SIG-M5 treated with dmso at 0.1 percent for 504 hours (cell line): ENCODE measurements around the gene PPP2R5B.

Experiments used
- DNase-seq: peaks from one replicate; lab custom pipeline; 2025; ENCODE audit not compliant: unreplicated experiment; lab: John Stamatoyannopoulos, UW

Gene PPP2R5B

DNA sequence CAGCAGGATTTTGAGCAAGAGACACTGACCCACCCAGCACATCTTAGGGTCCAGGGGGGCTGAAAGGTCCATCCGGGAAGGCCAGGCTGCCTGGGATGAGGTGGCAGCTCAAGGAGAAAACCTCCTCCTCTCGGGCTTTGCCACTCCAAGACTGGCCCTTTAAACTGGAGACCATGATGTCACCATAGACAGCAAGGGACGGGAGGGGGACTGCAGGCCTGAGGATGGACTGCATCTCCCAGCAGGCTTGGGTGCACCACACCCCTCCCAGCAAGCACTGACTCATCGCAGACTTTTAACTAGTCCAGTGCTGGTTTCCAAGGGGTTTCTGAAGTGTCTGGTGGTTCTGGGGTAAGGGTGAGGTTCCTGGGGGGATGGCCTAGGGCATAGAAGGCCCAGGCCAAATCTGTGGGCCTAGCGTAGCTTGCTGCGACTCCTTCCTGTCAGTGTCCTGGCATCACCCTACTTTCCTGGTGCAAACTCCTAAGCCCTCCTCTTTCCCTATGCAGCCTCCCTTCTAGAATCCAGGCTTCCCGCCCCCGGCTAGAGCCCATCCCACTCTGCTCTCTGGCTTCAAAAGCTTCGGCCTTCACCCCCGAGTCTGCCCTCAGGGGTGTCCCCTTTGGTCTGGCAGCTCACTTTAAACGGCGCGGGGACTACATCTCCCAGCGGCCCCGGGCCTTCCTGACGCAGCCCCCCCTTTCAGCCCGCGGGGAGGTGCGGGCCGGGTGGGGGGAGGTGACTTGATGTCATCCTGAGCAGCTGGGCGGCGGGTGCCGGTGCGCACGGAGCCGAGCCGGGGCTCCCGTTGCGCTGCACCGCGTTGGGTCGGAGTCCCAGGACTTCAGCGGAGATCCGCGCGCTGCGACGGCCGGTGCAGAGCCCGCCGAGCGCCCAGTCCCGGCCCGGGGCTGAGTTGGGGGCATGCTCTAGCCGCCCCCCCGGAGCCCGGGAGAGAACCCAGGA is at the start of gene PPP2R5B:
Gene PPP2R5B (plus strand): TSS at position 746 of the 966 bp plus-strand sequence. CDS start 1,046 bp downstream, outside the sequence.
- DNase-seq = peak; percentile 93

DNA sequence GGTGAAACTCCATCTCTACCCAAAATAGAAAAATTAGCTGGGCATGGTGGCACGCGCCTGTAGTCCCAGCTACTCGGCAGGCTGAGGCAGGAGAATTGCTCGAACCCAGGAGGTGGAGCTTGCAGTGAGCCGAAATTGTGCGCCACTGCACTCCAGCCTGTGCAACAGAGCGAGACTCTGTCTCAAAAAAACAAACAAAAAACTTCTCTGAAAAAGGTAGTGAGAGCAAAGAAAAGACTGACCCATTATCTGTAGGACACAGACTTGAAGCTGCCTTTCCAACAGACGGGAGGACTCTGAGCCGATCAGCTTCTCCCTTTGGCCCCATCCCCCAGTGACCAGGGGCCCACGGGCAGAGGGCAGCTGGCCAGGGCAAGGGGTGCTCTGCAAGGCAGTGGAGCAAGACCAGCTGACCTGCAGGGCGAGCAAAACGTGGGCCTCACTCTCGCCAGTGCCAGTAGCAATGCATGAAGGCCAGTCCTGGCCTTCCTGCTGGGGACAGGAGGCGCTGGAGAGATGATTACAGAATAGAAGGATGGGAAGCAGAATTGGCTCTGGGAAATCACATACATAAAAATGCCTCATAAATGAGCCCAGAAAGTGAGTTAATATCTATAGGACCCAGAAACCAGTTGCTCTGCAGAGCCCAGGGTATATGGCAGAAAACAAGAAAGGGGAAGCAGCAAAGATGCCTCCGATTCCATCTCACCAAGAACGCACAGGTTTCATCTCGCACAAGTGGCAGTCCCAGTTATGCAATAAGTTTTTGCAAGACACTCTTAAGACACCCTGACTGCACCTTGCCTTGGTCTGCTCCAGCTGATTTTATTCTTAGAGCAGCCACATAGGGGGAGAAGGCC is 48.9 kb upstream of the PPP2R5B start:
- peak; percentile 97 for DNase-seq

GRCh38 chr11:64876229-64876750 is 48.2 kb upstream of the PPP2R5B start:
- DNase-seq = no peak

DNA sequence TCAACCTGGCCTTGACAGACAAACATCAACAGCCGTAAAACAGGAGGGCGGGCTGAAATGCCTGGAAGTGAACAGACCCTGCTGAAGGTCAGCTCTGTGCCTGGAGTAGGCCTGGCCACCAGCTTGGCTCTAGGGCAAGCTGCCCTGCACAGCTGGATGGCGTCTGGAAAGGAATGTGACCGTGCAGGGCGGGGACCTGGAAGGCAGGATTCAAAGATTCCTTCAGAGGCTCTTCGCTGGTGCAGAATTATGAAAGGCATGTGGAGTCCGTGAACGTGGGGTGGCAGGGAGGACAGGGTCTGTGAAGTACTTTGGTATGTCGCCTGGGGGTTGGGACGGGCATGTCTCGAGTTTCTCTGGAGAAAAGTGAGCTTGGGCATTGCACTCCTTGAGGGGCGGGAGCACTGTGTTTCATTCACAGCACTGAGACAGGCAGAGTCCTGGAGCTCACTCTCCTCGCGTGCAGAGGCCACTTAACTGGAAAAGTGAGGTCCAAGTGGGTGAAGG is 47.6 kb upstream of the PPP2R5B start:
- DNase-seq = peak; percentile 51

- DNase-seq = no peak
Measured at GRCh38 chr11:64877390-64878222, 46.9 kb upstream of the PPP2R5B start.

DNA sequence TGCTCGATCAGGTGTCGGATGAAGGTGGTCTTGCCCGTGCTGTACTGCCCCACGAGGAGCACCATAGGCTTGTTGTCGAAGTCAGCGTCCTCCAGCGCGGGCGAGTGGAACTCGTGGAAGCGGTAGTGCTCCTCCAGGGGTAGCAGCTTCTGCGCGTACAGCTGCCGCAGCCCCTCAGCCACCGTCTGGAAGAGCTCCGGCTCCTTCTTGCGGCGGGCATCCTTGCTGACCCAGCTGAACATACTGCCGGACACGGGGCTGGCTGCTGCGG is 46.3 kb upstream of the PPP2R5B start:
- DNase-seq = peak; percentile 45

DNA sequence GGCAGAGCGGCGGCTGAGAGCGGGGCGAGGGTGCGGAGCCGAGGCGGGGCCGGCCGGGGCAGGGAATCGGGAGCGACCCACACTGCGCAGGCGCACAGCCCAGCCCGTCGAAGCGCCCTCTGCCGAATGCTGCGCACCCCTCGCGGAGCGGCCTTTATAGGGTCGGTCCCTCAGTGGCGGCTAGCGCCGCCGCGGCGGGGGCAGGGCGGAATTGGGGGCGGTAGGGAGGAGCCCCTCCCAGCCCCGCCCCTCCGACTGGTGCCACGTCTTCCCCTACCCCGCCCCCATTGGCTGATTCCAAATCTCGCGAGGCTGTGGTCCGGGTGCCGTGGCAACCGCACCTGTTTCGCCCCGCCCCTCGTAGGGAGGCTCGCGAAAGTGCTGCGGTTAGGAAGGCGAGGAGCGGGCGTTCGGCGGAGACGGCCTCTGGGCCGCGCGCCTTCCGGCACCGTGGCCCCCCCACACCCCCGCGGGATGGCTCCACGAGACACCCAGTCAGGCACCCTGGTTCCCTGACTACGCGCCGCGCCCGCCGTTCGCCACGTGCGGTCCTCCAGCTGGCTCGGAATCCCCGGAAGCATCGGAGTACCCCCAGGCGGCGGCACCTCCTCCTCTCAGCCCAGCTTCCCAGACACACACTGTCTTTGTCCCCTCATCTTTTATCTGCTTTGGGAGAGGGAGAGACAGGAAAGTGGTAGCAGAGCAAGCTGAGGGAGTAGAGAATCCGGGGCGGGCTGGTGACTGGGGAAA is 45.8 kb upstream of the PPP2R5B start, which contains the start of gene EHD1:
Gene EHD1 (minus strand): TSS at position 128 of the 750 bp plus-strand sequence. CDS start 157 bp downstream, outside the sequence.
- peak; percentile 95 for DNase-seq

DNA sequence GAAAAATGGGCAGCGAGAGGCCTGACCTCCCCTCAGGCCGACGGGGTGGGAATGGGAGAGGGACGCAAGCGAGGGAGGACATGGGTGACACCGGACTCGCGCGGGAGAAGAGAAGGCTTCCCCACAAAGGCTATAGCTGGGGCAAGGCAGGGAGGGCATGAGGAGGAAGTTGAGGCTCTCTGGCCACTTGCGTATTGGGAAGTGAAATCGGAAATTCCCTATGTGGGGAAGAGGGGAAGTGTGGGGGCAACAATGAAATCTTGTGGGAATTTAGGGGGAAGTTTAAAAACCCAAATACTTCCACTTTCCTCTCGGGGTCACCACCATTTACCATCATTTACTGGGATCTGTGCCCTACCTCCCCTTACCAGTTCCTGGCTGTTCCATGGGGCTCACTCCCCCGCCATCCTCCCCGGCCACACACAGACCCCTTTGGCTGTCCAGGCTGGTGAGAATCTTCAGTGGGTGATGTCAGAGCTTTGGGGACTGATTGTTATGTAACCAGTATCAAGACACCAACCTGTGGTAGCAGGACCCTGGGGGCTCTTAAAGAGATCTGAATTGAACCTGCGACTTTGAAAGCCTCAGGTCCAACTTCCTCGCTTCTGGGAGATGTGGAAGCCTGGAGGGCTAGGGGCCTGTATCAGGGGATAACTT is 45.1 kb upstream of the PPP2R5B start:
- peak; percentile 51 for DNase-seq

- DNase-seq = no peak
Measured at GRCh38 chr11:64880240-64881001, 44.1 kb upstream of the PPP2R5B start.

DNA sequence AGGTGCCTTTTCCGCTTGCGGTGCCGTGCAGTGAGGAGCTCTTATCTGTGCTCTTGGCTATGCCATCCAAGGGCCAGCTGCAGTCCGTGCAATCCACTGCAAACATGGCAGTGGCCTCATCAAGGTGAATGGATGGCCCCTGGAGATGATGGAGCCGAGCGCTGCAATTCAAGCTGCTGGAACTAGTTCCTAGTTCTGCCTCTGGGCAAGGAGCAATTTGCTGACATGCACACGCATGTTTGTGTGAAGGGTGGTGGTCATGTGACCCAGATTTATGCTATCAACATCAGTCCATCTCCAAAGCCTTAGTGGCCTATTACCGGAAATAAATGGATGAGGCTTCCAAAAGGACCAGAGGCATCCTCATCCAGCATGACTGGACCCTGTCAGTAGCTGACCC is 43.0 kb upstream of the PPP2R5B start:
- DNase-seq = no peak

- no peak for DNase-seq
Measured at GRCh38 chr11:64882243-64882642, 42.2 kb upstream of the PPP2R5B start.

DNA sequence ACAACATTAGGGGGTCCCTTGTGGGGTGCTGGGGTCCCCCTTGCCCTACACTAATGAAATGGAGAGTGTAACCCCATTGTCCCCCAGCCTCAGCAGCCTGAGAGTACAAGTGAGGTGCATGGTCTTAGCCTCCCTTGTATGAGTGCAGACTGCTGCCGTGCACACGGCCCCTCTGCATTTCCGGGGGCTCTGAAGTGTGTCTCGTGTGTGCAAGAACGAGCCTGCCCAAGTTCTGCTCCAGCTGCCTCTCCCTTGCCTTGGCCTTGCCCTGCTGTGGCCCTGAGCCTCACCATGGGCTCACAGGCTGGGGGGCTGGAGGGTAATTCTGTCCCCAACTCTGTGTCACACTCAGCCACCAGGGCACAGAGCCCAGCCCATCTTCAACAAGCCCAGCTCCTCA is 40.9 kb upstream of the PPP2R5B start:
- no peak for DNase-seq

DNA sequence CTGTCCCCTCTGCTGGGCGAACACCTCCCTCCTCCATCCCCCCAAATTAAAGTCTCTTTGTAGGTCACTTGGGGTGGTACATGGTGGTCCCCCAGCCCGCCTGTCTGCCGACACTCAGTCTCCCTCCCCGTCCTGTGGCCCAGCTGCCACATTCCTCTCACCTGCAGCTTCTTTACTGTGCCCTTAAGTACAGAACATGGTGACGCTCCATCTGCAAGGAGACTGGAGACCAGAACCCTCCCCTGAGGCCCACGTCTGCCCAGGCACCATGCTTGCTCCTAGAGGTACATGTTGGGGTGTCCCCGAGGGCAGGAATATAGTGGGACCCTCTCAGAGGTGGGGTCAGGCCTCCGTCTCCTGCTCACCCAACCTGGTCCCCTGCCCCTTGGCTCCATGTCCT is 40.5 kb upstream of the PPP2R5B start:
- no peak for DNase-seq

DNA sequence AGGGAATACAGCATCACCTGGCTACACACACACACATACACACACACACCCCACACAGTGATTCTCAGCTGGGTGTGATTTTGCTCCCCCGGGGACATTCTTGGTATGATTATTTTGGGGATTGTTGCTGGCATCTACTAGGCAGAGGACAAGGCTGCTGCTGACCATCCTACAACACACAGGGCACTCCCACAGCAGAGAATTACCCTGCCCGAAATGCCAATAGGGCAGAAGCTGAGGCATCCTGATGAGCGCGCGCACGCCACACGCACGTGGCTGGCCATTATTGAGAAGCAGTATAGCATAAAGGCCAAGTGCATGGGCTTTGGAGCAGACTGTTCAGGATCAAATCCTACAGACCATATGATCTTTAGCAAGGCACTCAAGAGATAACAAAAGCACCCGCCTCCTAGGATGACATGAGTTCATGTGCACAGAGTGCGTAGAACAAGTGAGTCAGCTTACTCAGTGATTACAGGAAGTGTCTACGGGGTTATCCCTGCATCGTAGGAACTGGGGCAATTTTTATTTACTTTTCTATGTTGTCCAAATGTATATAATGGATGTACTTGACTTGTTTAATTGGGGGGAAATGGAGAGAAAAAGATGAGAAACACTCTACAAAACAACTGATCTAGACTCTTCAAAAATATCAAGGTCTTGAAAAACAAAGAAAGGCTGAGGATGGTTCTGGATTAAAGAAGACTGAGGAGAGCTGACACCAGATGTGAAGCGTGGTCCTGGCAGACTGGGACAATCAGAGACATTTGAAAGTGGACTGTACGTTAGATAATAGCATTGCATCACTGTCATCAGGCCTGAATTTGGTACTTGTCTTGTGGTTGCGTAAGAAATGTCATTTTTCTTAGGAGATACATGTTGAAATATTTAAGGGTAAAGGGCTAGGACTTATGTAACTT is 38.9 kb upstream of the PPP2R5B start:
- peak; percentile 99 for DNase-seq

DNA sequence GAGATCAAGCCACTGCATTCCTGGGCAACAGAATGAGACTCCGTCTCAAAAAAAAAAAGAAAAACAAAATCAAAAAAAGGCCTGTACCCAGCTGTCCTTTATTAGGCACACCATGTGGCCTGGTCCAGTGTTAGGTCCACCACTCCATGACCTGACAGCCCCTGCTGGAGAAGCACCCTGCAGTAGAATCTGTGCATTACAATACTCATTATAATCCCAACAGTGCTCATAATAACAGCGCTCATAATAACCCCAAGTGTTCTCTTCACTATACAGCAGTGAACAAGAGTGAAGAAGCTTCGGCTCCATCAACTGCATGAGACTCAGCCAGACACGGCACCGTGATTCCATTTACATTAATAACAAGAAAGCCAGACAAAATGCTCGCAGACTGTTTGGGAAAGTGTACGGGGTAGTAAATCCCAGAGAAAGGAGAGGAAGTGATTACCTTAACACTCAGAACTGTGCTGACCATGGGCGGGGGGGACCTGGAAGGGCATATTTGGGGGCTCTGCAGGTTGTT is 37.2 kb upstream of the PPP2R5B start:
- no peak for DNase-seq

DNA sequence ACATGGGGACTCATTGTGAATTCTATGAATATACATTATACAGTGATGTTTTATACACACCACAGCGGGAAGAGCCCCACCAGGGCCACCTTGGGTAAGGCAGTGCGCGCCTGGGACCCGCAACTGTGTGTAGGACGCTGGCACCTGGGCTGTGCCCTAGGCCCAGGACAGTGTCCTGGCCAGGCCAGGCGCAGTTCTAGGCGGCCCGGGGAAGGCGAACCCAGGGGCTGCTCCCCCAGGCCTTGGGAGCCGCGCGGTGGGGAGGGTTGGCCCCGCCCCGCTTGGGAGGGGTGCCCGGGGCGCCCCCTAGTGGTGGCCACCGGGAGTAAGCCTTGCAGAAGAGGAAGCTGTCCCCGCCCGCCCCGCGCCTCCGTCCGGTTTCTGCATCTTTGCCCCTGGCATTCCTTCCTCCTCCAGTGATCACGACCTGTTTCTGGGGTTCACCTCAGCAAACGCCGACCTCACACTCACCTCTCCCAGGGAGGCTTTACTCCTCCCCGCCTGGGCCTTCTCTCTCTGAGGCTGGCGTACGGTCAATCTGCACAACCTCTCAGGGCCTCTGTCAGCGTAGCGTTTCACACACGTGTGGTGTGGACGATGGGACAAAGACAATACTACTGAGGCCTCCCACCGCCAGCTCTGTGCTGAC is 36.6 kb upstream of the PPP2R5B start:
- DNase-seq = peak; percentile 64

- DNase-seq = no peak
Measured at GRCh38 chr11:64888406-64888728, 36.1 kb upstream of the PPP2R5B start.
